Measurements from ENCODE around the gene SMC2.

Gene SMC2

GRCh38 chr9:104074876-104075275, 19.2 kb upstream of the SMC2 start:
- H3K4me3 ChIP-seq (replicated peaks; ENCODE audit: low read depth, low read length), result no peak overlapping the region
- no peak for TF ChIP-seq CTCF (IDR thresholded peaks at IDR 0.05; ENCODE audit: low read depth, low read length, missing control alignments)
- DNase-seq (ENCODE audit: extremely low read depth, low read depth), result no peak

GRCh38 chr9:104075801-104076753, 18.0 kb upstream of the SMC2 start:
- no peak for TF ChIP-seq CTCF (IDR thresholded peaks at IDR 0.05; ENCODE audit: low read depth, low read length, missing control alignments)
- H3K4me3 ChIP-seq (replicated peaks; ENCODE audit: low read depth, low read length), result no peak overlapping the region
- no peak for DNase-seq (ENCODE audit: extremely low read depth, low read depth)

- DNase-seq (ENCODE audit: extremely low read depth, low read depth), result no peak
- no peak for TF ChIP-seq CTCF (IDR thresholded peaks at IDR 0.05; ENCODE audit: low read depth, low read length, missing control alignments)
- H3K4me3 ChIP-seq (replicated peaks; ENCODE audit: low read depth, low read length), result no peak overlapping the region
Observed at GRCh38 chr9:104078596-104078995, 15.5 kb upstream of the SMC2 start.

GRCh38 chr9:104080983-104081382, 13.1 kb upstream of the SMC2 start:
- TF ChIP-seq CTCF (IDR thresholded peaks at IDR 0.05; ENCODE audit: low read depth, low read length, missing control alignments), result no peak
- no peak for DNase-seq (ENCODE audit: extremely low read depth, low read depth)

GRCh38 chr9:104082168-104082567, 11.9 kb upstream of the SMC2 start:
- no peak for TF ChIP-seq CTCF (IDR thresholded peaks at IDR 0.05; ENCODE audit: low read depth, low read length, missing control alignments)
- no peak for DNase-seq (ENCODE audit: extremely low read depth, low read depth)
- no peak overlapping the region for H3K4me3 ChIP-seq (replicated peaks; ENCODE audit: low read depth, low read length)

More at GRCh38 chr9:104080983-104081382, 13.1 kb upstream of the SMC2 start:
- no peak overlapping the region for H3K4me3 ChIP-seq (replicated peaks; ENCODE audit: low read depth, low read length)

GRCh38 chr9:104085525-104085924, 8.6 kb upstream of the SMC2 start:
- H3K4me3 ChIP-seq (replicated peaks; ENCODE audit: low read depth, low read length), result no peak overlapping the region
- DNase-seq (ENCODE audit: extremely low read depth, low read depth), result no peak
- TF ChIP-seq CTCF (IDR thresholded peaks at IDR 0.05; ENCODE audit: low read depth, low read length, missing control alignments), result no peak

Measured in HFF-Myc (cell line).